ENCODE measurements around the gene ZNF618. TPM values are rescaled to one million over a fixed set of nuclear protein-coding genes. Genes with fewer than 3 reads are reported as not detected.

The ZNF618 gene
- polyA plus RNA-seq, 1 donor (not counting 4 experiments of a cell fraction or from before 2014, with no cell fraction given), result 2.5 TPM

DNA sequence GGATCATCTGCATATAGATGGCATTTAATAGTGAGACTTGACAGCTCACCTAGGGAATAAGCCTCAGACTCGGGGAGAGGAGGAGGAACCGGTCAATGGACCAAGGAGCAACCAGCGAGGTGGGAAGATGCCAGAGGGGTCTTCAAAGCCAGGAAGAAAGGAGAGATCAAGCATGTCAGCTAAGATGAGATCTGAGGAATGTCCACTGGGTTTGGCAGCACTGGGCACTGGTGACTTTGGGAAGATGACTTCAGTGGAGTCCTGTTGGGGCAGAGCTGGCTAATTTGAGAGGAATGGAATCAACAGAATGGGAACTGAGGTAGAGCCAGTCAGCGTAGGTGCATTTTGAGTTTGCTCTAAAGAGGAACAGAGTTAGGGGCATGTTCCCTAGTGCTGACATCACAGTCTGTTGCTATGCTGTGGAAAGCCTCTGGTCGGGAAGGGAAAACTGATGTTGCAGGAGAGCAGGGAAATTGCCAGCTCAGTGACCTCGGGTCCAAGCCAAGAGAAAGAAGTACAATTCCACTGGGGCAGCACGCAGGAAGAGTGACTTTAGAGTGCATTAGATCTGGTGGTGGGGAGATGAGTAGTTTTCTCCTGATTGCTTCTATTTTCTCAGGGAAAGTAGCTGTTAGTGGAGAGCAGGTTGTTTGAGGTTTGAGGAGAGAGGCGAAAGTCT is 56.9 kb downstream of the ZNF618 start:
- peaks cover 2% of the 10 kb centered on the region for H3K79me2 ChIP-seq (ENCODE audit: control insufficient read depth, insufficient read depth, low read length)
- FAIRE-seq (no peak), DNase-seq (ENCODE audit: low read depth, low spot score) (no peak)
- H3K9me1 ChIP-seq (ENCODE audit: control insufficient read depth, extremely low read depth, insufficient read depth, low read length), result no peaks in the 10 kb centered on the region
- no peaks in the 10 kb centered on the region for H3K36me3 ChIP-seq (ENCODE audit: control insufficient read depth in 2 of 2, extremely low read depth in 1 of 2, insufficient read depth in 2 of 2, low read length in 2 of 2)
- H3K27me3 ChIP-seq (ENCODE audit: control insufficient read depth, extremely low read depth, insufficient read depth, low read length), result no peaks in the 10 kb centered on the region
- no peak overlapping the region for H3K27ac ChIP-seq (ENCODE audit: control insufficient read depth, insufficient read depth, low read length)
- no peak overlapping the region for H3K9ac ChIP-seq (ENCODE audit: control insufficient read depth, extremely low read depth, insufficient read depth, low read length)
- H2AFZ ChIP-seq (ENCODE audit: control insufficient read depth, low read length), result no peak overlapping the region
- H4K20me1 ChIP-seq (ENCODE audit: control insufficient read depth, extremely low read depth, insufficient read depth, low read length), result no peaks in the 10 kb centered on the region
- no peaks in the 10 kb centered on the region for H3K4me1 ChIP-seq (ENCODE audit: control insufficient read depth, extremely low read depth, insufficient read depth, low read length)
- TF ChIP-seq, protein P1, sequence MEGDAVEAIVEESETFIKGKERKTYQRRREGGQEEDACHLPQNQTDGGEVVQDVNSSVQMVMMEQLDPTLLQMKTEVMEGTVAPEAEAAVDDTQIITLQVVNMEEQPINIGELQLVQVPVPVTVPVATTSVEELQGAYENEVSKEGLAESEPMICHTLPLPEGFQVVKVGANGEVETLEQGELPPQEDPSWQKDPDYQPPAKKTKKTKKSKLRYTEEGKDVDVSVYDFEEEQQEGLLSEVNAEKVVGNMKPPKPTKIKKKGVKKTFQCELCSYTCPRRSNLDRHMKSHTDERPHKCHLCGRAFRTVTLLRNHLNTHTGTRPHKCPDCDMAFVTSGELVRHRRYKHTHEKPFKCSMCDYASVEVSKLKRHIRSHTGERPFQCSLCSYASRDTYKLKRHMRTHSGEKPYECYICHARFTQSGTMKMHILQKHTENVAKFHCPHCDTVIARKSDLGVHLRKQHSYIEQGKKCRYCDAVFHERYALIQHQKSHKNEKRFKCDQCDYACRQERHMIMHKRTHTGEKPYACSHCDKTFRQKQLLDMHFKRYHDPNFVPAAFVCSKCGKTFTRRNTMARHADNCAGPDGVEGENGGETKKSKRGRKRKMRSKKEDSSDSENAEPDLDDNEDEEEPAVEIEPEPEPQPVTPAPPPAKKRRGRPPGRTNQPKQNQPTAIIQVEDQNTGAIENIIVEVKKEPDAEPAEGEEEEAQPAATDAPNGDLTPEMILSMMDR (optimal IDR thresholded peaks at IDR 0.05 in 1 of 3, IDR thresholded peaks at IDR 0.05 in 1 of 3, conservative IDR thresholded peaks at IDR 0.05 in 1 of 3; ENCODE audit: extremely low read depth in 1 of 3, insufficient read depth in 2 of 3, low read length in 3 of 3), result no peak
- TF ChIP-seq EZH2 (IDR thresholded peaks at IDR 0.05; ENCODE audit: low read length), result no peak
- no peak overlapping the region for H3K4me3 ChIP-seq (ENCODE audit: control insufficient read depth in 2 of 3, extremely low read depth in 1 of 3, insufficient read depth in 2 of 3, low read depth in 1 of 3, low read length in 3 of 3)
- H3K4me2 ChIP-seq (ENCODE audit: control insufficient read depth, extremely low read depth, insufficient read depth, low read depth, low read length), result no peak overlapping the region
- H3K9me3 ChIP-seq (ENCODE audit: control insufficient read depth, low read depth, low read length), result no peaks in the 10 kb centered on the region
- dilution Hi-C loops (cut with MboI; ENCODE audit: extremely low pct_ligation_motif_present, low sequenced_read_pairs), result no loop called here

DNA sequence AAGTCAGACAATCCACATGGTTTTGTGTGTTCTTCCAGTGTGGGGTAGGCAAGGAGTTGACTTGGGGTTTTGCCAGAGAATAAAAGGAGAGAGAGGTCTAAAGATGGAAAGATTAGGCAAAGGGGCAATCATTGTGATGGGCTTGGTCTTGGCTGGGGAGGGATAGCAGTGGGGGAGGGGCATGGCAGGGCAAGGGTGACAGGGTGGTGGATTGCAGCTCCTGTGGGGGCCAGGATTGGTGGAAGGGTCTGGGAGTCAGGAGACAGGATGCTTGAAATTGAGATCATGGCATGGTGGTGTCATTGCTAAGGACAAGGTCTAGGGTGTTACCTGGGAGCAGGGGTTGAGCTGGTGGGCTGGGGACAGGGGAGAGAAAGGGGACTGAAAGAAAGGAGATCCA is 57.6 kb downstream of the ZNF618 start:
- Histone ChIP-seq H3K79me2 (ENCODE audit: control insufficient read depth, insufficient read depth, low read length) (peaks cover 2% of the 10 kb centered on the region), H4K20me1 (ENCODE audit: control insufficient read depth, extremely low read depth, insufficient read depth, low read length) (no peaks in the 10 kb centered on the region), H2AFZ (ENCODE audit: control insufficient read depth, low read length) (no peak overlapping the region), H3K36me3 (ENCODE audit: control insufficient read depth in 2 of 2, extremely low read depth in 1 of 2, insufficient read depth in 2 of 2, low read length in 2 of 2) (no peaks in the 10 kb centered on the region), H3K27me3 (ENCODE audit: control insufficient read depth, extremely low read depth, insufficient read depth, low read length) (no peaks in the 10 kb centered on the region), H3K4me2 (ENCODE audit: control insufficient read depth, extremely low read depth, insufficient read depth, low read depth, low read length) (no peak overlapping the region), H3K9me3 (ENCODE audit: control insufficient read depth, low read depth, low read length) (no peaks in the 10 kb centered on the region), H3K4me1 (ENCODE audit: control insufficient read depth, extremely low read depth, insufficient read depth, low read length) (no peaks in the 10 kb centered on the region), H3K4me3 (ENCODE audit: control insufficient read depth in 2 of 3, extremely low read depth in 1 of 3, insufficient read depth in 2 of 3, low read depth in 1 of 3, low read length in 3 of 3) (no peak overlapping the region), H3K9me1 (ENCODE audit: control insufficient read depth, extremely low read depth, insufficient read depth, low read length) (no peaks in the 10 kb centered on the region), H3K27ac (ENCODE audit: control insufficient read depth, insufficient read depth, low read length) (no peak overlapping the region), H3K9ac (ENCODE audit: control insufficient read depth, extremely low read depth, insufficient read depth, low read length) (no peak overlapping the region)
- no peak for DNase-seq (ENCODE audit: low read depth, low spot score)
- TF ChIP-seq, protein P1 (optimal IDR thresholded peaks at IDR 0.05 in 1 of 3, IDR thresholded peaks at IDR 0.05 in 1 of 3, conservative IDR thresholded peaks at IDR 0.05 in 1 of 3; ENCODE audit: extremely low read depth in 1 of 3, insufficient read depth in 2 of 3, low read length in 3 of 3), result no peak
- TF ChIP-seq EZH2 (IDR thresholded peaks at IDR 0.05; ENCODE audit: low read length), result no peak
- no peak for FAIRE-seq
- dilution Hi-C loops (cut with MboI; ENCODE audit: extremely low pct_ligation_motif_present, low sequenced_read_pairs), result no loop called here
